Stimulated activated CD8-positive, alpha-beta memory T cell treated with anti-CD3 and anti-CD28 coated beads, Interleukin-12 subunit alpha, Interleukin-12 subunit beta, amount 100 ng/mL, for 1 hour (primary cell): Measurements from ENCODE around the gene CSNK1G2.

Experiments
- DNase-seq: peaks from one replicate; pipeline ENCODE4 v3.0.0-alpha.2; 2020; ENCODE audit warnings: low read depth

Gene CSNK1G2

DNA sequence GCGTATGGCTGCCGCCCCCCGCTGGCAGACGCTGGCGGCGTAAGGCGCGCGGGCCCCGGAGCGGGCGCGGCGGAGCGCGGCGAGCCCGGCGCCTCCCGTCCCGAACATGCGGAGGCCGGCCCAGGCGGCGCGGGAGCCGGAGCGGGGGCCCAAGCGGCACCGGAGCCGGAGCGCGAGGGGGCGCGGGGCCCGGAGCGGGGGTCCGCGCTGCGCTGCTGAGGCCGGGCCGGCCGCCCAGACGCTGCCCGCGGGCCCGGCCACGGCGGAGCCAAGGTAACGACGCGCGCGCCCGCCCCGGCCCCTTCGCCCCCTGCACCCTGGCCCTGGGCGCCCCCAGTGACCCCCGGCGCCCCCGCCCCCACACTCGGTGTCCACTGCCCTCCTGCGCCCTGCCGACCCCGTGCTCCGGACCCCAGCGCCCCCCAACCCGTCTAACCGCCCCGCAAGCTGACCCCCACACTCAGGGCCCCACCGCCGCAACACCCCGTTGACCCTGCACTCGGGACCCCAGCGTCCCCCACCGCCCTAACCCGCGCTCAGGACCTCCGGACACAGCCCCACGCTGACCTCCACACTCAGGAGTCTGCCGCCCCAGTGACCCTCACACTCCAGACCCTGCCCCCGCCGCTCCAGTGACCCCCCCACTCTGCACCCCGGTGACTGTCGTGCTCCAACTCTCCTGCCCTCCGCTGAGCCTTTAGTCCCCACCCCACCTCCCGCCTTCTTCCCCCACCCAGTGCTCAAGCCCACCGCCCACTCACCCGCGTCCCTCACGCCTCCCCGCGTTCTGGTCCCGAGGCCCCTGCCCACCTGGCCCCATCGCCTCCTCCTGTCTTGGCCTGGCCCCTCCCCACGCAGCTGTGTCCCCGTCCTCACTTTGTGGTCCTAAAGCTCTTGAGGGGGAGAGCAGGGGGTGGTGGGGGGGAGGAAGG is at the start of gene CSNK1G2:
Gene CSNK1G2, plus strand, starts transcription at position 27 of the 932 bp plus-strand sequence. CDS start 28,601 bp downstream, outside the sequence.
- DNase-seq, result no peak

DNA sequence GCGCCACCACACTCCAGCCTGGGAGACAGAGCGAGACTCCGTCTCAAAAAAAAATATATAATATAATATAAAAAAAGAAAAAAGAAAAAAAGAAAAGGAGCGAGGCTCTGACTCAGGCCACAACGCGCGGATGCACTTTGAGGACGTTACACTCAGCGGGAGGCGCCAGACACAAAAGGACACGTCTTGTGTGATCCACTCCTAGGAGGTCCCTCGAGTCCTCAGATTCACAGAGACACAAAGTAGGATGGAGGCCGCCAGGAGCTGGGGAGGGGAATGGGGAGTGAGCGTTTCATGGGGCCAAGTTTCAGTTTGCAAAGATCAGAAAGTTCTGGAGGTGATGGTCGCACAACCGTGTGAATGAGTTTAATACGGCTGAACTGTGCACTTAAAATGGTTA is 47.2 kb upstream of the CSNK1G2 start:
- DNase-seq, result no peak

DNA sequence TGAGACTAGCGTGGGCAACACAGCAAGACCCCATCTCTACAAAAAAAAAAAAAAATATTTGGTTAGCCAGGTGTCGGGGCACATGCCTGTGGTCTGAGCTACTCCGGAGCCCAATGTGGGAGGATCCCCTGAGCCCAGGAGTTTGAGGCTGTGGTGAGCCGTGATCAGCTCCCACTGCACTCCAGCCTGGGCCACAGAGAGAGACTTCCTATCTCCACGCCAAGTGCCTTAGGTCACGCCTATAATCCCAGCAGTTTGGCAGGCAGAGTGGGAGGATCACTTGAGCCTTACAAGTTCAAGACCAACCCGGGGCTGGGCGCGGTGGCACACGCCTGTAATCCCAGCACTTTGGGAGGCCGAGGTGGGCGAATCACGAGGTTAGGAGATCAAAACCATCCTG is 44.5 kb upstream of the CSNK1G2 start:
- DNase-seq, result no peak

DNA sequence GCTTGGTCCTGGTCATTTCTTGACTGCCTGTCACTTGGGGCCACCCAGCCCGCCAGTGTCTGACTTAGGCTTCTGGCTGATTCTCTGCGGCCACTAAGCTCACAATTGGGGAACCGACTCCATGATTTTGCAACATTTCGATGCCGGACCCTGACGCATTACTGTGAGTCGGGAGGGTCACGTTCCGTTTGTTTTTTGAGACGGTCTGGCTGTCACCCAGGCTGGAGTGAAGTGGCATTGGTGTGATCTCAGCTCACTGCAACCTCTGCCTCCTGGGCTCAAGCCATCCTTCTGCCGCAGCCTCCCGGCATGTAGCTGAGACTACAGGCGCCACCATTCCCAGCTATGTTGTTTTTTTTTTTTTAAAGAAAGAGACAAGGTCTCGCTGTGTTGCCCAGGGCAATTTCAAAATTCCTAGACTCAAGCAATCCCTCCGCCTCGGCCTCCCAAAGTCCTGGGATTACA is 39.0 kb upstream of the CSNK1G2 start:
- no peak for DNase-seq

DNA sequence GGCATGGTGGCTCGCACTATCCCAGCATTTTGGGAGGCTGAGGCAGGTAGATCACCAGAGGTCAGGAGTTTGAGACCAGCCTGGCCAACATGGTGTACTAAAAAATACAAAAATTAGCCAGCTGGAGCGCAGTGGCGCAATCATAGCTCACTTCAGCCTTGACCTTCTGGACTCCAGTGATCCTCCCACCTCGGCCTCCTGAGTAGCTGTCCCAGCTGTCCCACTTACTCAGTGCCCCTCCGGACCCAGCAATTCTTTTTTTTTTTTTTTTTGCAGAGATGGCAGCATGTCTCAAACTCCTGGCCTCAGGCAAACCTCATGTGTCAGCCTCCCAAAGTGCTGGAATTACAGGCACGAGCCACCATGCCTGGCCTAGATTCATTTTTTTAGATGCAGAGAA is 38.0 kb upstream of the CSNK1G2 start:
- DNase-seq, result no peak

DNA sequence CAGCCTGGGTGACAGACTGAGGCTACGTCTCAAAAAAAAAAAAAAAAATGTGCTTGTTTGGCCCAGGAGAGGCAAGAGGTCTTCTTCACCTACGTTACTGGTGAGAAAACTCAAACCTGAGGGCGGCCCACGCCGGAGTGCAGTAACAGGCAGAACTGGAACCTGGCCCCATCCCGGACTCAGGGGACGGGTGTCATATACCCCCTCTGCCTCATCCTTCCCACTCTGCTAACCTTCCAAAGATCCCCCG is 36.2 kb upstream of the CSNK1G2 start:
- no peak for DNase-seq

DNA sequence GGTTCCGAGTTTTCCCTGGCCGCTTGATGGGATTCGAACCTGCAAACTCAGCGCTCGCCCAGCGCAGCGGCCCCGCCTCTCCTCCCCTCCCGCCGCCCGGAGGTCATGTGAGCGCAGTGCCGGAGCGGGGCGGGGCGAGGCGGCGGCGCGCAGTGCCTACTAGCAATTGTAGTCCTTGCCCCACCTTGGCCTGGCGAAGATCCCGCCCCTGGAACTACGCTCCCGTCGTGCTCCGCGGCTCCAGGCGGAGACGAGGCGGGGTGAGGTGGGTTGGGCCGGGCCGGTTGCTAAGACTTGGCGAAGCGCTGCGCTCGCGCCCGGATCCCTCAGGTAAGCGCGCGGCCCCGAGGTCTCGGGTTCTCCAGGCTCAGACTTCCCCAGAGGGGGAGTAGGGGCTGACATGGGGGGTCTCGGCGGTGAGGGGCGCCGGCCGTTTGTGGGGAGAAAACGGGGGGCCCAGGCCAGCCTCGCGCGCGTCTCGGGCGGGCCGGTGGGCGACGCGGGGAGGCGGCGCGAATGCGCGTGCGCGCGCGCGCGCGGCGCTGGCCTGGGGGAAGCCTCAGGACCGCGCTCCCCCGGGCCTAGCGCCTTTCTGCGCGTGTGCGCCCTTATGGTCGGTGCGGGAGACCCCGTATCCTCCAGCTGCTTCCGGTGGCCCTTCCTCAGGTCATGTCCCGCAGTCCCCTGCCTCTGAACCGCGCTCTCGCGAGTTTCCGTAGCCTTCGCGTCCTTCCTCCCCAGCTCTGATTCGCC is 35.7 kb upstream of the CSNK1G2 start, which contains the start of the genes ADAT3 and SCAMP4:
Gene ADAT3, plus strand, starts transcription at position 290 of the 753 bp plus-strand sequence. CDS start 6,649 bp downstream, outside the sequence.
Gene SCAMP4, plus strand, starts transcription at position 290 of the 753 bp plus-strand sequence. CDS start 9,621 bp downstream, outside the sequence.
- peak; percentile 95 for DNase-seq

DNA sequence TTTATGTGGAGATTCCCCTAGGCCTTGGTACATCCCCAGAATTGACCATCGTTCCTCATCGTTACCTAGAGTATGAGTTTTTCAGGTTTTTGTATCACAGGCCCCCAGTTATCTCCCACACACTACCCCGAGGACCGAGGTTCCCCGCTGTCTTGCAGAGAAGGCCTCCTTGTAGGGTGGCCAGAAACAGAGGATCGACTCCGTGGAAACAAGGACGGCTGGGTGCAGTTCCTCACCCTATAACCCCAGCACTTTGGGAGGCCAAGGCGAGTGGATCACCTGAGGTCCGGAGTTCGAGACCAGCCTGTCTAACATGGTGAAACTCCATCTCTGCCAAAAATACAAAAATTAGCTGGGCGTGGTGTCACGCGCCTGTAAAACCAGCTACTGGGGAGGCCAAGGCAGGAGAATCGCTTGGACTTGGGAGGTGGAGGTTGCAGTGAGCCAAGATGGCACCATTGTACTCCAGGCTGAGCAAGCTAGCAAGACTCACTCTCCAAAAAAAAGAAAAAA is 35.1 kb upstream of the CSNK1G2 start:
- no peak for DNase-seq

DNA sequence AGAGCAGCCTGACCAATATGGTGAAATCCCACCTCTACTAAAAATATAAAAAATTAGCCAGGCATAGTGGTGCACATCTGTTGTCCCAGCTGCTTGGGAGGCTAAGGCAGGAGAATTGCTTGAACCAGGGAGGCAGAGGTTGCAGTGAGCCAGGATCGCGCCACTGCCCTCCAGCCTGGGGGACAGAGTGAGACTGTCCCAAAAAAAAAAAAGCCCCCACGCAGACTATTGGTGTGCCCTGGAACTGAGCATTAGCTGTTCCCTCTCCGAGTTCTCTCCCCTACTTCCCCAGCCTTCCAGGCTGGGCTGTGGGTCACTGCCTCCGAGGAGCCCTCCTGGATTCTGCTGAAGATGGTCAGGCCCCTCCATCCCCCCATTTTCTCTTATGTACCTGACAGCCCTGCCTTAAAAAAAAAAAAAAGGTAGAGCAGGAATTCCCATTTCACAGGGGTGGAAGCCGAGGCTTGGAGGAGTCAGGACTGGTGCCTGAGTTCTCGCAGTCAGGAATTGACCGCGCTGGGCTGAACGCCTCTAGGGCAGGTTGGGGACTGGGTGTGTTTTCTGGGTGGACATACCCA is 33.9 kb upstream of the CSNK1G2 start:
- no peak for DNase-seq

DNA sequence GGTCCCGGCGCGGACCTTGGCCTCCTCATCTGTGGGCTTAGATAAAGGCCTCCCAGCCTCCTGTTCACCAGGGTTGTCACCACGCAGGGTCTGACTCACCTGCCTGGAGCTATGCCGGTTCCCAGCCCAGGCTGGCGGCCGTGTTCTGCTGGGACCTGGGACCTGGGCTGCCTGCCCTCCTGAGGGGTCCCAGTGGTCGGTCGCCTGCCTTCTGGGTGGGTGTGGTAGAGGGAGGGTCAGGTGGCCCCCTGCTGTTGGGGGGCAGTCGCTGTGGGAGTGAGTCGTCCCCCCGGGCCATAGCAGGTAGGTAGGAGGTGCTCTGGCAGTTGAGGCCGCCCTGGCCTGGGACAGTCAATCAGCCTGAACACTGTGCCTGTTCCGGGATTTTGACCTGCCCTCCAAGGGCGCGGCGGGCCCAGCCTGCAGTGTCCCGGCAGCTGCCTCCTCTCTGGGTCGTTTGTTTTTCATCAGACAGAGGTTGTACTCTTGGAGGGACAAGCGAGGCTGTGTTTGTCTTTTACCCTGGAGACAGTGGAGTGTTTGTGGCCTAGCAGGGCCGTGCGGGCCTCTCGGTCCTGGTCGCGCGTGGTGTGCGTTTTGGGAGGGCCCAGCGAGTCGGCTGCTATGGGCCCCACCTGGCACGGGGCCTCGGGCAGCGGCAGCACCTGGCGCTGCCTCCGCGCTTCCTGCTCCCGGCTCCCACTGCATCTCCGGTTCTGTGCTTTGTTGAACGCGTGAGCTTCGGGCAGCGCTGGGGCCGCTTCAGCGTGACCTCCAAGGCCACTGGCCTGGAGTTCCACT is 33.2 kb upstream of the CSNK1G2 start:
- no peak for DNase-seq

DNA sequence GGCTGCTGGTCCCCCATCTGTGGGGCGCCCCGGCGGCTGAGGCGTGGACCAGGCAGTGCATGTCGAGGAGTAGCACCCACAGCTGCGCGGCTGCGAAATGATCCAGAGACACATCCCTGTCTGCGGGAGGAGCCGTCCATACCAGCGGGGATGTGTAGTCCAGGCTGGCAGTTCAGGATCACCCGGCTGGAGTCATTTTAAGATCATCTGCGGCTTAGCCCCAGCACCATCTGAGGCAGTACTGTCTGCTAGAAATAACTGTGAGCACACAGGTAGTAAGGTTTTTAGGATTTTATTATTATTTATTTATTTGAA is 32.7 kb upstream of the CSNK1G2 start:
- DNase-seq, result no peak

DNA sequence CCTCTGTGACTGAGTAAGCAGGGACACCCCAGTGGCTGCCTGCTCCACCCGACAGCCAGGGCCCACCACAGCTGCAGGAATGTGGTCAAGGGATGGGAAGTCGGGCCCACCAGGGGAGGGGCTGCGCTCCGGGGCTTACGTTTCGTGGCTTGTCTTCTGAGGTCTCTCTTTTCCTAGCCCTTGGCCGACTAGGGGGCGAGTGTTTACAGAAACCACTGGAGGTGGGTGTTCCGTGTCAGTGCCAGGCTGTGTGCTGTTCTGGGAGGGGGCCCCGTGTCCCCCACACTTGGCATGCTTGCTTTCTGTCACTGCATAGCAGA is 31.3 kb upstream of the CSNK1G2 start:
- DNase-seq, result no peak

DNA sequence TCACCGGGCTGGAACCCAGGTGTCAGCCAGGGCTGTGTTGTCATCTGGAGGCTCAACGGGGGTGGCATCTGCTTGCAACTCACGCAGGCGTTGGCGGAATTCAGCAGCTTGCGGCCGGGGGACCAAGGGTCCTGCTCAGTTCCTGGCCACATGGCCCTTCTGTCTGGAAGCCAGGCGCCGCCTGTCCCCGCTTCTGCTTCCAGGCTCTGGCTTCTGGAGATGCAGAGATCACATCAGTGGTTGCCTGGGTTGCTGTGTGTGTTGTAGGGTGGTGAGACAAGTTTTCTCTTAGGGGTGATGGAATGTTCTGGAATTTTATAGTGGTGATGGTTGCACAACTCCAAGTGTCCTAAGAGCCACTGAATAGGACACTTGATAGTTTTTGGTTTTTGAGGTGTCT is 30.8 kb upstream of the CSNK1G2 start:
- no peak for DNase-seq

DNA sequence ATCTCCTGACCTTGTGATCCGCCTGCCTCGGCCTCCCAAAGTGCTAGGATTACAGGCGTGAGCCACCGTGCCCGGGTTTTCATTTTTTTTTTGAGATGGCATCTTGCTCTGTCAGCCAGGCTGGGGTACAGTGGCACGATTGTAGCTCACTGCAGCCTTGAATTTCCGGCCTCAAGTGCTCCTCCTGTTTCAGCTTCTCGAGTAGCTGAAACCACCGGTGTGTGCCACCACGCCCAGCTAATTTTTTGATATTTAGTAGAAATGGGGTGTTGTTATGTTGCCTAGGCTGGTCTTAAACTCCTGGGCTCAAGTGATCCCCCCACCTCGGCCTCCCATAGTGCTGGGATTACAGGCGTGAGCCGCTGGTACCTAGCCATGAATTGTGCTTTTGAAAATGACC is 29.9 kb upstream of the CSNK1G2 start:
- DNase-seq, result no peak

DNA sequence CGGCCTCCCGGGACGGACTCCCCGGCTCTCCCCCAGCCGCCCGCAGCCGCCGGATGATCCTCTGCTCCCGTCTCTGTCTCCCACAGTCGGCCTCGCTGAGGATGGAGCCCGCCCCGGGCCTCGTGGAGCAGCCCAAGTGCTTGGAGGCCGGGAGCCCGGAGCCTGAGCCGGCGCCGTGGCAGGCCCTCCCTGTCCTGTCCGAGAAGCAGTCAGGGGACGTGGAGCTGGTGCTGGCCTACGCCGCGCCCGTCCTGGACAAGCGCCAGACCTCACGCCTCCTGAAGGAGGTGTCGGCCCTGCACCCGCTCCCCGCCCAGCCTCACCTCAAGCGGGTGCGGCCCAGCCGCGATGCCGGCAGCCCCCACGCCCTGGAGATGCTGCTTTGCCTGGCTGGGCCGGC is 29.0 kb upstream of the CSNK1G2 start:
- DNase-seq, result no peak

DNA sequence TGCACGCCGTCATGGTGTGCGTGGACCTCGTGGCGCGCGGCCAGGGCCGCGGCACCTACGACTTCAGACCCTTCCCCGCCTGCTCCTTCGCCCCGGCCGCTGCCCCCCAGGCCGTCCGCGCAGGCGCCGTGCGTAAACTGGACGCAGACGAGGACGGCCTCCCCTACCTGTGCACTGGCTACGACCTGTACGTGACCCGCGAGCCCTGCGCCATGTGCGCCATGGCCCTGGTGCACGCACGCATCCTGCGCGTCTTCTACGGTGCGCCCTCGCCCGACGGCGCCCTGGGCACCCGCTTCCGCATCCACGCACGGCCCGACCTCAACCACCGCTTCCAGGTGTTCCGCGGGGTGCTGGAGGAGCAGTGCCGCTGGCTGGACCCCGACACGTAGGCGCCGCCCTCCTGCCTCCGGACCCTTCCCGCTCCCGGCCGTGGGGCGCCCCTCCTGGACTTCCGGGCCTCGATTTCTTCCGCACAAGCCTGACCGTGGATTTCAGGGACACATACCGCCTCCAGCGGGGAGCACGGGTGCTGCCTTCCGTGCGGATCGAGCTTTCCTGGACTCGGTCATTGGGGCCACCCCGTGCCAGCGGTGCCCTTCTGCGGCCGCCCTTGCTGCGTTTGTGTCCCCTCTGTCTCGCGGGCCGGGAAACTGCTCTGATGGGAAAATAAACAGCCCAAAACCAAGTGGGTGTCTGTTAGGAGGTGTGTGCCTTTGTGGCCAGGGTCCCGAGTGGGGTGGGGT is 28.0 kb upstream of the CSNK1G2 start:
- DNase-seq, result no peak

DNA sequence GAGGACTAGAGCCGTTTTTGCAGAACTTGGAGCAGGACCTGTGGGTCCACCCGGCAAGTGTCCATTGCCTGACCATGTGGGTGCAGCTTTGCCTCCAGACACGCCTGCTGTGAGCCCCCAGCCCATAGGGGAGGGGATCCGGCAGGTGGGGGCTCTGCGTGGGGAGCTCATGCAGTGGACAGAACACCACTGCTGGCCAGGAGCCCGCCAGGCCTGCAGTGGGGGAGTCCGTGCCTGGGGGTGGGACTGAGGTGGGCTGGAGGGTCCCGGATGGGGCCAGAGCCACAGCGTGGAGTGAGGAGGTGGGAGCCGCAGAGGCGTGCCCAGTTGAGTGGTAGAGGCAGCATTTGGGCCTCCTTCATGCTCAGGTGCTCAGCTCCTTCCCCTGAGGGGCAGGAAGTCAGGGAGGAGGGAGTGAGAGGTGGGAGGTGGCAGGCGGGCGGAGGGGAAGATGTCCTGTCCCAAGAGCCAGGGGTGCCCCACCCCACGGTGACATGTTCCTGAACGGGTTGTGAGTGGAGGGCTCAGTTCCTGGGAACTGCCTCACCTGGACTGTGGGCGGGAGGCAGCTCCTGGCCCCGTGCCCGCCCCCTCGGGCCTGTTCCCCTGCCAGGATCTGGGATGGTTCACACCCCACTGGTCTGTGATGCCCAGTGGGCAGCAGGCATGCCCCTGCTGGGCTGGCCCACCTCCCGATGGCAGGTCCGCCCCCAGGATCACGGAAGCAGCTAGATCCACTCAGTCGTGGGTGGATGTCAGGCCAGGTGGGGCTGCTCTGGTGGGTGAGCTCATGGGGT is 27.0 kb upstream of the CSNK1G2 start:
- DNase-seq, result no peak

DNA sequence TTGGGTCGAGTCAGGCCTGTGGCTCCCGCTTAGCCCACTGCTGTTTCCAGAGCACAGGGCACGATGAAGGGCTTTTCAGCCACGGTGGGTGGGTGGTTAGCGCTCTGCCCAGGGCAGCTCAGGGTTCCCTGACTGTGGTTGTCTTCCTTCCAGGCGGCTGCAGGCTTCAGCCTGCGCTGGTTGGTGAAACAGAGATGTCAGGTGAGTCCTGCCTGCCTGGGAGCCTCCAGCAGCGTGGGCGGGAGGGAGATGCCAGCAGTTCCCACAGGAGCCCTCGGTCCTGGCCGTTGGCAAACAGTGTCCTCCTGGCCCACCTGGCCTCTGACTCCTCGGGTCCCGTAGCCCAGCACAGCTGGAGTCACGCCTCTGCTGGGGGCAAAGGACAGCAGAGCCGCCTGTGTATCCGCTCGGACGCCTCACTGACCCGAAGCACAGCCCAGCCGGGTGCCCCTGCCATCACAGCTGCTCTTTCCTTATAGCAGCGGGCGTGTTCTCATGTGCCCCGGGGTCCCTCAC is 26.1 kb upstream of the CSNK1G2 start:
- DNase-seq, result no peak

DNA sequence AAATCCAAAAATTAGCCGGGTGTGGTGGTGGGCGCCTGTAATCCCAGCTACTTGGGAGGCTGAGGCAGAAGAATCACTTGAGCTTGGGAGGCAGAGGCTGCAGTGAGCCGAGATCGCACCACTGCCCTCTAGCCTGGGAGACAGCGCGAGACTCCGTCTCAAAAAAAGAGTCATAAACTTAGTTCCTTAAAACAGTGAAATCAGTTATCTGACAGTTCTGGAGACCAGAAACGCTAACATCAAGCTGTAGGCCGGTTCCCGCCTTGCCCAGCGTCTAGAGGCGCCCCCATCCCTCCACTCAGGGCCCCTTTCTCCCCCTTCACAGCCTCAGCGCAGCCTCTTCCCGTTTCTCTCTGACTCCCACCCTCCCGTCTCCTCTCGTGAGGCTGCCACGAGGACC is 23.8 kb upstream of the CSNK1G2 start:
- no peak for DNase-seq

DNA sequence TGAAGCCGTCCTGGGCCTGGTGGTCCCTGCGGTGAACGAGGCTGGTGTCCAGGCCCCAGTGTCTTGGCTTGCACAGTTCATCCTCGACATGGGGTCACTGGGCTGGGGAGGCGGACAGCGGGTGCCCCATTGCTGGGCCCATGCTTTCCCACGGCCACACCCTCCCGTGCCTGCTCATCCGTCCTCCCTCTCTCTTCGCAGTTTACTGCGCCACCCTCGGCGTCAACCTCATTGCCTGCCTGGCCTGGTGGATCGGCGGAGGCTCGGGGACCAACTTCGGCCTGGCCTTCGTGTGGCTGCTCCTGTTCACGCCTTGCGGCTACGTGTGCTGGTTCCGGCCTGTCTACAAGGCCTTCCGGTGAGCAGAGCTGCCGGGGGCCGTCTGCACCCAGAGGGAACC is 23.0 kb upstream of the CSNK1G2 start:
- no peak for DNase-seq
